Activated CD4-positive, CD25-positive, alpha-beta regulatory T cell treated with anti-CD3 and anti-CD28 coated beads, Interleukin-2, amount 50 U/mL, for 72 hours (primary cell): Measurements from ENCODE around the gene CCDC91.
"Not testable (repeated sequence)": the region's sequence is repeated elsewhere in the genome, so short reads cannot be mapped to it uniquely, and the experiment has no call there.

Experiments used
- DNase-seq: peaks from one replicate; pipeline ENCODE4 v3.0.0; 2021

Gene CCDC91

DNA sequence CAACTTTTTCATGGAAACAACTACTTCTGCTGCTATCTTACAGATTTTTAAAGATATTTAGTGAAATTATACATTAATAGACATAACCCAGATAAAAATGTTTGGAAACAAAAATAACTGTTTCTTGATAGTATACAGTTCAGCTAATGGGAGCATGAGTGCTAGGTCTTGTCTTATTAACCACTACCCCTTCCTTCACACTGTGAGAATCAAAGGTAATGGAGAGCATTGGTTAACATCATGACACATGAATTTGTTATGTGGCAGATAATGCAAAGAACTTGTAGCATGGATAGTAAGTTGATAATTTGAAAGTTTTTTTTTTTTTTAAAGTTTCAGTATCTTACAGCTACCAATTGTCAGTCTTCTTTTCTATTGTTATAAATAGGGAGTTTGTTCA is 44.2 kb downstream of the CCDC91 start:
- DNase-seq: no peak

DNA sequence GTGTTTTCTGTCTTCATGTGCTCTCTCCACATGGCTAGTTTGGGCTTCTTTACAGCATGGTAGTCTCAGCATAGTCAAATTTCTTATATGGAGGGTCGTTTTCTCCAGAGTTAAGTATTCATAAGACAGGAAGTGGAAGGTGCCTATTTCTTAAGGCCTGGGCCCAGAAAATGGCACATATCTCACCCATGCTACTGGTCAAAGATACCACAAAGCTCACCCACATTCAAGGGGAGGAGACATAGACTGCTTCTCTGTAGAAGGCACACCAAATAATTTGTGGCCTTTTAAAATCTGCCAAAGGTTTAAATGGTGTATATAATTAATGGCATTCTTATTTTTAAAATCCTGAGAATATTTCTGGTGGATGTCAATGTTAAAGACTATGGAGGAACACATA is 44.8 kb downstream of the CCDC91 start:
- no peak for DNase-seq

DNA sequence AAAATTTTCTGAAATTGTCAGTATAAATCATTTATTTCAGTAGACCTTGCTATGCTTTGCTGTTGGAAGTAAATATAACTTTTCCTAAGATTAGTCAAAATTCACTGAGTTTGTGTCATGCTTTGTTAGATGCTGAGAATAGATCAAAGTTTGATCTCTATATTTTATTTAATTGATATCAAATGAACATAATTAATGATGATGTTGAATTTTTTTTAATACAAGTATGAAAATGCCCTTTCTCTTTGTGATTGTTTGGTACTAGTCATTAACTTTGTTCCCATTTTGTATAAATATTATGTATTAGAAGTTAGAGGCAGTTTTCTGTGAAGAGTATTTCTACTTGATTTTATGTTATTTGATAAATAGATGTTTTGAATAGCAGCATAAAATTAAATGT is 45.7 kb downstream of the CCDC91 start:
- DNase-seq: no peak

DNA sequence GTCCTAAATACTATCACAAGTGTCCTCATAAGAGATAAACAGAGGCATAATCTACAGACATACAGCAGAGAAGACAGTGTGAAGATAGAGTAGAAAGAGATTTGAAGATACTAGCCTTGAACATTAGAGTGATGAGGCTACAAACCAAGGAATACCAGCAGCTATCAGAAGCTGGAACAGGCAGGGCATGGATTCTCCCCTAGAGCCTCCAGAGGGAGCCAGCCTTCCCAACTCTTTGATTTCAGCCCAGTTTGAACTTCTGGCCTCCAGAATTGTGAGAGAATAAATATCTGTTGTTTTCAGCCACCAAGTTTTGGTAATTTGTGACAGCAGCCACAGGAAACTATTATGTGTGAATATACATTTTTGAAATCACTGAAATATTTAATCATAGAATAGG is 47.2 kb downstream of the CCDC91 start:
- no peak for DNase-seq

DNA sequence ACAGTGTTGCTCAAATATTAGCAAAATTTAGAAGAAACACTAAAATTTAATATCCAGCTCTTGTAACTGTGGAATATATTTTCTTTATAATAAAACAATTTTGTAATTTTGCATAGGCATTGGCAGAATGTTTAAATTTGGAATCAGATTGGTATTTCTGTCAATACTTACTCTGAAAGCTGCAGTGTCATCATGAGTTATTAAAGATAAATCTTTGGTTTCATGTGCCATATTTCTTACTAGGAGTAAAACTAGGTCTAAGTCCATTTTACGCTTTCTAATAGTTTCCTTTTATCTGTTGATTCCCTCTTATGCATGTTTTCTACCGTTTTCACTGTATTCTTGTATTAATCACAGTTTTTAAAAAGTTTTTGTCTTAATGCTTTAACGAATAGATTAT is 49.7 kb downstream of the CCDC91 start:
- no peak for DNase-seq

DNA sequence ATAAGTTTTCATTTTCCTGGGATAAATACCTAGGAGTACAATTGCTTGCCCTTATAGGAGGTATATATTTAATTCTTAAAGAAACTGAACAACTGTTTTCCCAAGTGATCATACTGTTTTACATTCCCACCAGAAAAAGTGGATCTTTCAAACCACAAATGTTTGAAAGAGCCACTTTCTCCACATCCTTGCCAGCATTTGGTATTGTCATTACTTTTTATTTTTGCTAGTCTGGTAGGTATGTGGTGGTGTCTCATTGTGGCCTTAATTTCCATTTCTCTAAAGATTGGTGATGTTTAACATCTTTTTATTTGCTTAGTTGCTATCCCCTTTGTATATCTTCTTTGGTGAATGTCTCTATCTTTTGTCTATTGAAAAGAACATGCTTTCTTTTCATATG is 50.6 kb downstream of the CCDC91 start:
- DNase-seq: no peak

DNA sequence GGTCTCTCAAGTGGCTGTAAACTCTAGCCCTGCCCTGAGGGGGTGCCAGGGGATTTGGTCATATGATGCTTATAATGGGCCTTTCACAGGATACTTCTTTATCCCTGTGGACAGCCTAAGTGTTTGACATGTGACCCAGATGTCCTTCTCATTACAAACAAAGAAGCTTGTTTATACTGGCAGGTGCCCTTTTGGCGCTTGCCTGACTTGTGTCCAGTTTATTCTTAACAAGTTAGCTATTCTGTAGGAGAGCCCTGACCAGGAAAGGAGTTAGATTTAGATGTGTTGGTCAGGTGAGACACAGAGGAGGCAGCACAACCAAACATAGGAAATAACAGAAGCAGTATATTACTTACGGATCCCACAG is 51.9 kb downstream of the CCDC91 start:
- DNase-seq: no peak

DNA sequence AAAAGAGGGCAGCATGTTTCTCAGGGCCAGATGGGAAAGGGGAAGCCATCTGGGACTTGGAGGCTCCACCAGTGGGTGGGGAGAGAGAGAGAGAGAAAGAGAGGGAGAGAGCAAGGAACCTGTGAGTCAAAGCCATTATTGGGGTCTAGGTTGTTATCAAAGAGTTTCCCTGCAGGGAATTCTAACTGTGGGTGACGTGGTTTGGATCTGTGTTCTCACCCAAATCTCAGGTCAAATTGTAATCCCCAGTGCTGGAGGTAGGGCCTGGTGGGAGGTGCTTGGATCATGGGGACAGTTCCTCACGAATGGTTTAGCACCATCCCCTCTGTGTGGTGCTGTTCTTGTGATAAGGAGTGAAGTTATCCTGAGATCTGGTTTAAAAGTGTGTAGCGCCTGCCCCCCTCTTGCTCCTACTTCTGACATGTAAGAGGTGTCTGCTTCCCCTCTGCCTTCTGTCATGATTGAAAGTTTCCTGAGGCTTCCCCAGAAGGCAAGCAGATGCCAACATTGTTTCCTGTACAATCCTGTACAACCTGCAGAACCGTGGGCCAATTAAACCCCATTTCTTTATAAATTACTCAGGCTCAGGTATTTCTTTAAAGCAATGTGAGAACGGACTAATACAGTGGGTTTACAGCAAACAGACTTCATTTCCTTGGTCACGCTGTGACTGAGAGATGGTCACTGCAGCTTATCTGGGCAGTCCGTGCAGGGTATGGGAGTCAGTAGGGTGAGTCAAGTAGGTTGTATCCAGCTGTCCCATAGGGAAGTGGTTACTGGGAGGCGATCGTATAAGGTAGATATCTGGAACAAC is 52.4 kb downstream of the CCDC91 start:
- DNase-seq: no peak

DNA sequence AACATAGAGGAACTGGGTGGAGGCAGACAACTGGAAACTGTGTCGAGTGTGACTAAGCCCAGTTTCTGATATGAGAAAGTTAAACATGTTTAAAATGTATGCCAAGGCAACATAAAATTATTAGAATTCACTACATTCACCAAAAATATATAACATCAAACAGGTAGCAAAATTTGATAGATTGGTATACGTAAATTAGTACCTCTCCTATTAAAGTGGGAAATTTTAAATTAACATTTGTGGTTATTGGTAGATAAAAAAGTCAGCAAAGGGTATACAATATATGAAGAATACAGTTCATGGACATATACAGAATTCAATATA is 53.0 kb downstream of the CCDC91 start:
- no peak for DNase-seq

DNA sequence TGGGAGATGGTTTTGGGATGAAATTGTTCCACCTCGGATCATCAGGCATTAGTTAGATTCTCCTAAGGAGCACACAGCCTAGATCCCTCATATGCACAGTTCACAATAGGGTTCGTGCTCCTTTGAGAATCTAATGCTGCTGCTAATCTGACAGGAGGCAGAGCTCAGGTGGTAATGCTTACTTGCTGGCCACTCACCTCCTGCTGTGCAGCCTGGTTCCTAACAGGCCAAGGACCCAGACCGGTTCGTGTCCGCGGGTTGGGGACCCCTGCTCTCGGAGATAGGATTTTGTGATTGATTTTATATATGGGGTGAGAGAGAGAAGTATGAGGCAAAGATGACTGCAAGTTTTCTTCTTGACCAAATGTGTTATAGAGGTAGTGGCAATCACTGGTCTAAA is 57.5 kb downstream of the CCDC91 start:
- no peak for DNase-seq

DNA sequence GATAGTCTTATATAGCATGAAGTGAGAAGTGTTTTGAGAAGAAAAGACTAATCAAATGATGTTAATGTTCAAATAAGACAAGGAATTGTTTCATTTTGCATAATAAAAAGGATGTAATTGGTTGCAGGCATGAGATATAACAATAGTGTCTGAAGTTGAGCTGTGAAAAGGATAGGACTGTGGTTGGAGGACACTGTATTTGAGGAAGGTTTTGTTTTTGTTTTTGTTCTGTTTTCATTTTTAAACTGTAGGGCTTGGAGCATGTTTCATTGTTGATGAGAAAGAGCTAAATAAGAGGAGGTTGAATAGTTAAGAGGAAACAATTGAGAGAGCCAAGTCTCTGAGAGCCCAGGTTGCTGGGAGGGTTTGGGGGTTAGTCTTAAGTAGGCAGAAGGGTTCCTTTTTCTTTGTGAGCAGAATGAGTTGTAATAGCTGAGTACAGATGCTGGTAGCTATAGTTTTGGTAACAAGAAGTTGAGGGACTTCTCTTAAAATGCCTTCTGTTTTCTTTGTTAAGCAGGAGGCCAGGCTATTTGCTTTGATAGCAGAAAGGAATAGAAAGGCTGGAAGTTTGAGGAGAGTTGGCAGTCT is 58.4 kb downstream of the CCDC91 start:
- DNase-seq: no peak

DNA sequence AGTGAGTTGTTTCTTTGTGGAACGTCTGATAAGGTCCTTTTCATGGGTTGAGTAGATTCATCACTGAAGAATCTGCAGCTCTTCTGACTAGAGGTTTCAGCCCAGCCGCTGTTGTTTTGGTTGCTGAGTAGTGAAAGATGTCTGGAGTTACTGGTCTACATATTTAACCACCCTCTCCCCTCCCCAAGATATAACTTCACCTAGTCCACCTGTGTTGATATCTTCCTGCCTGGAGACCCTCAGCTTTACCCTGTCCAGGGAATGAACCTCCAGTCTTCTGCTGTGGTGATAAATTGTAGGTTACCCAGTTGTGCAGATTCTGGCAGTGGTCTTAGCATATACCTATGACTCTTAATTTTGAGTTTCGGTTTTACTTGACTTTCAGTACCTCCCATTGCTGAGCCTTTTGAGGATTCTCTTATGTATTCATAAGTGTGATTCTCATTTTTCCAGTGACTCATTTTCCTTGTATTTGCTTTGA is 62.9 kb downstream of the CCDC91 start:
- peak; percentile 31 for DNase-seq

DNA sequence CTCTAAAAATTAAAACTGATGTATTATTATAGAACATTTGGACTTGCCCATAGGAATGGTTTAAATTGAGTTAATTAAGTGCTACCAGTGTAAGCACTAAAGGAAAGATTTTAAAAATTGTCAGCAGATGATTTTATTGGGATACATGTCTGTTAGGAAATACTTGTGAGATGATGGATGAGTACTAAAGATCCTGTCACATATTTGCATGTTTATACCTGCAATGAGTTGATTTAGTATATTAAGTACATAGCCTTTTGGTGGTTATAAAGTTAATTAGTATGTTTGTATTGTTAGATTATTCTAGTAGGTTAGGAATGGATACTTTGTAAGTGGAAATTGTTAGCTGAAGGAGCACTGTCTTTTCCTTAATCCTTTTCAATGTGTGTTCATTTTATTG is 67.2 kb downstream of the CCDC91 start:
- DNase-seq: no peak

DNA sequence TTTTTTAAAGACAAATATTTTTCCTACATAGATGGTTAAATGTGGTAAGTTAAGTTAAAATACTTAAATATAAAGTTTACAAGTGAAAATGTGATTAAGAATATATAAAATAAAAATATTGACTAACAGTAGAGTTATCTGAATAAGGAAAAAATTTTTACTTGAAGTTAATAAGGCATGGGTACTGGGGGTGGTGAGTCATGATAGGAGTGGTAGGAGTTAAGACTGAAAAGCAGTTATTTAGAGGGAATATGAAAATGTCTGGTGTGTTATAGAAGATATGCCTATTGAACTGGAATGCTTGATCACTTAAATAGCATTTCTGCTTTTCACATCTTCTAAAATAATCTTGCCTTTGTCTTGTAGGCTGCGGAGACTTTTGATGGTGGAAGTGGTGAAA is 68.7 kb downstream of the CCDC91 start:
- DNase-seq: no peak

DNA sequence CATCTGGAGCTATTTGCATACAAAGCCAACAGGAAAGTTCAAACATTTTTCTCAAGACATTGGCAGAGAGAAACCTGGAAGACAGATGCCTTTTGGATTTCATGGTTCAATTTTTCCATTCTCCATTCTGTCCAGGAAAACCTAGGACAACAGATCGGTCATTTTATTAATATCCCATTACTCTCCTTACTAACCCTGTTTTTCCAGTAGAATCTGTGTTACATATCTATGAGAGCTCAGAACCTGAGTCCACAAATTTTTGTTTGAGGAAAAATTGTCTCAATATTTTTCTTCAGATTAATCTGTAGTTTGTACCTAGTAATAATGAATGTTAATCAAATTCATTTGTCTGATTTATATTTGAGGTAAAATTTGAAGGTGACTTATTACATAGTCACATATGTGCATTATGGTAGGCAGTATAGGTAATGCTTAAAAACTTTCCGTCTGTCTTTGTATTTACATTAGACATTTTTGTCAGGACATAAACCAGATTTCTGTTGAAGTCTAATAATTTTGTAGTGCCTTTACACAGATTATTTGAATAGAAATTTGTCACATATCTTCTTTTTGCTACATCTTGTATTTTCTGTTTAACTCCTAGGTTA is 75.3 kb downstream of the CCDC91 start:
- DNase-seq: no peak

DNA sequence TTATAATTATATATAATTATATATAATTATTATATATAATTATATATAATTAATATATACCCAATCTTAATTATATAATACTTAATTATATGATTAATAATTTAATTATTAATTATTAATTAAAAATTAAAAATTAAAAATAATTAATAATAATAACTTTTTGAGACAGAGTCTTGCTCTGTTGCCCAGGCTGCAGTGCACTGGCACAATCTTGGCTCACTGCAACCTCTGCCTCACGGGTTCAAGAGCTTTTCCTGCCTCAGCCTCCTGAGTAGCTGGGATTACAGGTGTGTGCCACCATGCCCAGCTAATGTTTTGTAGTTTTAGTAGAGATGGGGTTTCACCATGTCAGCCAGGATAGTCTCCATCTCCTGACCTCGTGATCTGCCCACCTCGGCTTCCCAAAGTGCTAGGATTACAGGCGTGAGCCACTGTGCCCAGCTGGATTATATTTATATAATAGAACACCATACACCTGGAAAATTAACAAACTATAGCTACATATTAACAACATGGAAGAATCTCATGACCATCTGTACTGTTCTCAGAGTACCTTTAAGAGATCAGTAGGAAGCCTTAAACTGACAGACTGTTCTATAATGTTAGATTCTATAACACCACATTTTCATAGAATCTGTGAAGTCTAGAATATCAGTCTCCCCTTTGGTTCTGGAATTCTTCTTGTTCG is 77.8 kb downstream of the CCDC91 start:
- not testable (repeated sequence) for DNase-seq

DNA sequence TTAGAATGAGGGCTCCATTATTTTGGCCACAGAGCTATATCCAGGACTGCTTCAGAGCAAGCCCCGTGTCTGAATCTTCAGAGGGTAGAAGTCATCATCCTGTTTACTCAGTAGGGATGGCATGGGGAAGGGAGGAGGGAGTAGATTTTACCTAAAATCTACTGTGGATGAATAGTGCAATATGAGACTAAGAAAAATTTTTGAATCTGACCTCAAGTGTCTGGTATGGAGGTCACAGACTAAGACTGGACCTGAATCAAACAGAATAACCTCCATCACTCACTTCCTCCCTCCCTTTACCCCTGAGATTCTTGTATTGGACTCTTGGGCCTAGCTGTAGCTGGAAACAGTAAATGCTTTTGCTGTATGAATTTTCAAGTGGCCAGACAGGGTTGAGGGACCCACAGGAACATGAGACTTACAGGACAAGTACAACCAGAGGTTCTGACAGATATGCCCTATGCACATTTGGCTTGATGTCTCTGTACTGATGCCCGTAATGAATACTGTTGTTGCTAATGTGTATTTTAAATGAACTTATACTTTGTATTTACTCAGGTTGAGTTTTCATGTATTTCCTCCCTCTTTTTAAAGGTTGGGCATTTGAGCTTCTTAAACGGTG is 78.5 kb downstream of the CCDC91 start:
- DNase-seq: no peak

DNA sequence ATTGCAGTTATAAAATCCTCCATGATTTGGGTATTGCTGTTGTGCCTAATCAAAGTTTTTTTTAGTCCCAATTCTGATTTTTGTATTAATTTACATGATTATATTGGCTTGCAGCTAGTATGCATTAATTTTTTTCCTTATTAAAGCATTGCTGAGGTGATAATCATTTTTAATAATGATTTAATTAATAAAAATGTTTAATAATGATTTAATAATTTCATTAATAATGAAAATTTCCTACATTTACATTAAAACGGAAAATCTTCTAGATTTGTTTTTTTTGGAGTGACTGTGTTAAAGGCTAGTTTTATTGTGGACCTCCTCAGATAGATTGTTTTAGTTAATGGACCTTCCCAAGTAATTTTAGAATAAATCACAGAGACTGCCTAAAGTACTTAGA is 79.6 kb downstream of the CCDC91 start:
- DNase-seq: no peak

DNA sequence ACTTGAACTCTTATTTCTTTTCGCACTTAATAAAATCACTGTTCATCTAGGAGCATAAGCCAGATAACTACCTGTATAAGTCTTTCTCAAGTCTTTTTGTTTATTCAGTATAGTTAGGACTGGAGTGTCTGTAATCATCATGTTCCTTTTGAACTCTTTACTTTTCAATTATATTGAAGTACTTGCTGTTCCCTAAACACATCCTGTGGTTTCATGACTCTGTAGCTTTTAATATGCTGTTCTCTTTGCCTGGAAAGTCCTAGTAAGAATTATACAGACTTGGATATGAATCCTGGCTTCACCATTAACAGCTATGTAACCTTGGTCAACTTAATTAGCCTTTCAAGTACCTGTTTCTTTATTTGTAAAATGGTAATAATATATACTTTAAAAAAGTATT is 88.2 kb downstream of the CCDC91 start:
- DNase-seq: no peak

DNA sequence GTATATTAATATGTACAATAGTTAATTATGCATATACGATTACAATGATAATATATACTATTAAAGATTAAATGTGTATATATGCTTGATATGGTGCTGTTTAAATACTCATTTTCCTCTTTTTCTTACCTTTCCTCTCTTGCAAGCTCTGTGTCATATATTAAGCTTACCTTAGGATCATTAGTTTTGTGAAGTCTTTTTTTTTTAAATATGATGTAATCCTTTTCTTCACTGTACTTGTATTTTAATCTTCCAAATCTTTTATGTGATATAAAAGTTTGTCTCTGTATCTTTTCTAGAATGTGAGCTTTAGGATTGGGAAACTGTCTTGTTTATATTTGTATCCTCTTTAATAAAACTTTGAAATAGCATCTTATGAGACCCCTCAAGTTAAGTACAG is 88.7 kb downstream of the CCDC91 start:
- DNase-seq: no peak

DNA sequence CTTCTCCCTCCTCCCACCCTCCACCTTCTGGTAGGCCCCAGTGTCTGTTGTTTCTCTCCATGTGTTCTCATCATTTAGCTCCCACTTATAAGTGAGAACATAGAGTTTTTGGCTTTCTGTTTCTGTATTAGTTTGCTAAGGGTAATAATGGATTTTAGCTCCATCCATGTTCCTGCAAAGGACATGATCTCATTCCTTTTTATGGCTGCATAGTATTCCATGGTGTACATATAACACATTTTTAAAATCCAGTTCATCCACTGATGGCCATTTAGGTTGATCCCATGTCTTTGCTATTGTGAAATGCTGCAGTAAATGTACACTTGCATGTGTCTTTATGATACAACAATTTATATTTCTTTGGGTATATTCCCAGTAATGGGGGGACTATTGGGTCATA is 96.1 kb downstream of the CCDC91 start:
- DNase-seq: no peak

DNA sequence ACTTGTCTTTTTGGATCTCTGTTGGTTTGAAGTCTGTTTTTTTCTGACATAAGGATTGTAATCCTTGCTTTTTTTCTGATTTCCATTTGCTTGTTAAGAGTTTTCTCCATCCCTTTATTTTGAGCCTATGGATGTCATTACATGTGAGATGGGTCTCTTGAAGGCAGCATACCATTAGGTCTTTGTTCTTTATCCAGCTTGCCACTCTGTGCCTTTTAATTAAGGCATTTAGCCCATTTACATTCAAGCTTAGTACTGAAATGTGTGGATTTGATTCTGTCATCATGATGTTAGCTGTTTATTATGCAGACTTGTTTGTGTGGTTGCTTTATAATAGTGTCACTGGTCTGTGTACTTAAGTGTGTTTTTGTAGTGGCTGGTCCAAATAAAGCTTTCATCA is 100.0 kb downstream of the CCDC91 start:
- no peak for DNase-seq

DNA sequence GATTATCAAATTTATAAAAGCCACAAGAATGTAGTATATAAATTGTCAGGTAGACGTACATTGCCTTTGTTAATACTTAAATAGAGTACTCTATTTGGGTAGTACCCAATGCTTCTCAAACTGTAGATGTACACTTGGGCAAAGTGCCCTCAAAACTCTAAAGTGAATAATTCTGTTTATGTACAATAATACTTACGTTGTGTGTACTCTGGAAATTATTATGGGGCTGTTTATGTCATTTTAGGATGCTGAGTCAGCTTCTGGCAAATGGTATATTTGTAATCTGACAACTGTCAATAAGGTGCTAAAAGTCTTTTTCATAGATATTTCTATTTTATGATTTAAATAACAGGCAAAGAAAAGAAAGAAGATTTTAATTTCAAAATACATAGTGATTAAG is 102.4 kb downstream of the CCDC91 start:
- DNase-seq: no peak

DNA sequence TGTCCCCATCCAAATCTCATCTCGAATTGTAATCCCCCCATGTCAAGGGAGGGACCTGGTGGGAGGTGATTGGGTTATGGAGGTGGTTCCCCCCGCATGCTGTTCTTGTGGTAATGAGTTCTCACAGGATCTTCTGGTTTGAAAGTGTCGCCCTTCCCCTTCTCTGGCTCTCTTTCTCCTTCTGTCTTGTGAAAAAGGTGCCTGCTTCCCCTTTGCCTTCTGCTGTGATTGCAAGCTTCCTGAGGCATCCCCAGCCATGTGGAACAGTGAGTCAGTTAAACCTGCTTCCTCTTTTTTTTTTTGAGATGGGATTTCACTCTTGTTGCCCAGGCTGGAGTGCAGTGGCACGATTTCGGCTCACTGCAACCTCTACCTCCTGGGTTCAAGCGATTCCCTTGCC is 104.0 kb downstream of the CCDC91 start:
- DNase-seq: no peak
